Neural progenitor cell (in vitro differentiated cells): ENCODE measurements around the gene RIPK3.

Experiments
- CTCF ChIP-seq: fragments of 200-600 bp; sonication (generic); IDR thresholded peaks from 2 replicates; pipeline ENCODE4 v1.5.1; 2017; ENCODE audit warnings: antibody characterized with exemption, mild to moderate bottlenecking
- EZH2 ChIP-seq: fragments of 200-600 bp; sonication (generic); IDR thresholded peaks from 2 replicates; pipeline ENCODE4 v1.6.1; 2017; ENCODE audit warnings: antibody characterized with exemption, mild to moderate bottlenecking, moderate library complexity
- EZH2phosphoT487 ChIP-seq: fragments of 200-600 bp; sonication (generic); IDR thresholded peaks from 2 replicates; pipeline ENCODE4 v1.6.1; 2017; ENCODE audit warnings: antibody characterized with exemption

- no peak for TF ChIP-seq CTCF
- TF ChIP-seq EZH2 = no peak
- TF ChIP-seq EZH2phosphoT487 = no peak
Measured at GRCh38 chr14:24356208-24356607, 16.4 kb upstream of the RIPK3 start.
